GM12874 (cell line): ENCODE data around the gene ZNF438.

ENCODE experiments used
- CTCF ChIP-seq: IDR thresholded peaks from 2 replicates; pipeline ENCODE4 v1.5.1; 2011; ENCODE audit warnings: low read depth, mild to moderate bottlenecking, control low read depth, low read length, moderate library complexity; ENCODE audit not compliant: insufficient read depth

The ZNF438 gene

GRCh38 chr10:30877111-30877510 is 154.6 kb downstream of the ZNF438 start:
- no peak for TF ChIP-seq CTCF

- TF ChIP-seq CTCF: no peak
Observed at GRCh38 chr10:30873411-30873810, 158.3 kb downstream of the ZNF438 start.

- TF ChIP-seq CTCF: no peak
Observed at GRCh38 chr10:30870896-30871295, 160.8 kb downstream of the ZNF438 start.

GRCh38 chr10:30869566-30869965 is 162.1 kb downstream of the ZNF438 start:
- no peak for TF ChIP-seq CTCF

- no peak for TF ChIP-seq CTCF
Observed at GRCh38 chr10:30868611-30869010, 163.1 kb downstream of the ZNF438 start.

GRCh38 chr10:30866896-30867295 is 164.8 kb downstream of the ZNF438 start:
- TF ChIP-seq CTCF: no peak

GRCh38 chr10:30865141-30865926 is 166.3 kb downstream of the ZNF438 start:
- TF ChIP-seq CTCF: no peak
